GM23248 (cell line): ENCODE results near the gene SULT1C4. TPM values are rescaled to one million over a fixed set of nuclear protein-coding genes. Genes with fewer than 3 reads are reported as not detected.

ENCODE experiments used
- DNase-seq: peaks from one replicate; pipeline ENCODE4 v3.0.0-alpha.2; 2015
- H2AFZ ChIP-seq: fragments of 200-600 bp; sonication (generic); 2 replicates; pipeline ENCODE4 v1.6.1; 2016; ENCODE audit warnings: antibody characterized with exemption
- H3F3A ChIP-seq: fragments of 200-600 bp; sonication (generic); 2 replicates; pipeline ENCODE4 v1.6.1; 2016; ENCODE audit warnings: mild to moderate bottlenecking, antibody characterized with exemption, mixed run types; ENCODE audit not compliant: insufficient read depth
- H3K27ac ChIP-seq: fragments of 200-600 bp; sonication (generic); 2 replicates; pipeline ENCODE4 v1.5.1; 2016; ENCODE audit warnings: mild to moderate bottlenecking
- H3K27me3 ChIP-seq: fragments of 200-600 bp; sonication (generic); replicated peaks from 2 replicates; pipeline ENCODE4 v1.6.1; 2016; ENCODE audit warnings: mild to moderate bottlenecking; ENCODE audit not compliant: insufficient read depth
- H3K36me3 ChIP-seq: fragments of 200-600 bp; sonication (generic); 2 replicates; pipeline ENCODE4 v1.6.1; 2016; ENCODE audit warnings: low read depth, mild to moderate bottlenecking
- H3K4me1 ChIP-seq: fragments of 200-600 bp; sonication (generic); 2 replicates; pipeline ENCODE4 v1.6.1; 2016; ENCODE audit warnings: mild to moderate bottlenecking; ENCODE audit not compliant: insufficient read depth
- H3K4me2 ChIP-seq: fragments of 200-600 bp; sonication (generic); one replicate; pipeline ENCODE4 v1.6.1; 2016; ENCODE audit warnings: mild to moderate bottlenecking; ENCODE audit not compliant: unreplicated experiment
- H3K4me3 ChIP-seq: fragments of 200-600 bp; sonication (generic); 2 replicates; pipeline ENCODE4 v1.5.1; 2016; ENCODE audit warnings: mild to moderate bottlenecking
- H3K79me2 ChIP-seq: fragments of 200-600 bp; sonication (generic); 2 replicates; pipeline ENCODE4 v1.6.1; 2016; ENCODE audit warnings: mild to moderate bottlenecking; ENCODE audit not compliant: insufficient read depth
- H3K9ac ChIP-seq: fragments of 200-600 bp; sonication (generic); 2 replicates; pipeline ENCODE4 v1.6.1; 2016; ENCODE audit warnings: mild to moderate bottlenecking
- H3K9me2 ChIP-seq: fragments of 200-600 bp; sonication (generic); 2 replicates; pipeline ENCODE4 v1.6.1; 2016; ENCODE audit warnings: mixed run types, mild to moderate bottlenecking, moderate library complexity; ENCODE audit not compliant: insufficient read depth
- H3K9me3 ChIP-seq: fragments of 200-600 bp; sonication (generic); one replicate; pipeline ENCODE4 v1.6.1; 2017; ENCODE audit warnings: low read depth
- H4K20me1 ChIP-seq: fragments of 200-600 bp; sonication (generic); 2 replicates; pipeline ENCODE4 v1.6.0; 2016; ENCODE audit not compliant: insufficient read depth
- EZH2 ChIP-seq: fragments of 200-600 bp; sonication (generic); IDR thresholded peaks from 2 replicates; pipeline ENCODE4 v1.6.1; 2018; ENCODE audit warnings: antibody characterized with exemption, mild to moderate bottlenecking; ENCODE audit not compliant: insufficient read depth, poor library complexity, severe bottlenecking
- EZH2phosphoT487 ChIP-seq: fragments of 200-600 bp; sonication (generic); IDR thresholded peaks from 2 replicates; pipeline ENCODE4 v1.6.1; 2018; ENCODE audit warnings: antibody characterized with exemption, moderate library complexity, mild to moderate bottlenecking, low read depth; ENCODE audit not compliant: insufficient read depth
- WGBS, 2 experiments: methylation state at CpG; one replicate each; pipeline ENCODE4 v1.1.6; 2015 to 2017; ENCODE audit warnings: low lambda C conversion rate in 2 of 2, low coverage in 1 of 2; ENCODE audit errors: missing lambda C conversion rate in 2 of 2; 5-methylcytosine and 5-hydroxymethylcytosine counted together
- in situ Hi-C: fragments of 300-500 bp; cut with MboI; formaldehyde crosslinking; loops from 2 replicates; pipeline ENCODE4 v1.15.0; 2020
- polyA plus RNA-seq: library from polyadenylated mRNA; unstranded; fragments of >200 nt; fragmentation: Nextera tagmentation; extraction: Ambion mirVana; gene quantifications from 2 replicates; pipeline ENCODE4 v1.2.1, GENCODE V29; 2016
- total RNA-seq: library from RNA; depleted of rRNA; stranded (reverse); fragments of >200 nt; shearing (Covaris generic); gene quantifications from 2 replicates; pipeline ENCODE4 v1.2.3, GENCODE V29; 2014

SULT1C4 gene
- total and polyA plus RNA-seq, 2 experiments from 2014 or later, result not detected

GRCh38 chr2:108414256-108414876 lies 36.6 kb downstream of the SULT1C4 start:
- Histone ChIP-seq H3K79me2 (no peaks in the 10 kb centered on the region), H3K36me3 (no peaks in the 10 kb centered on the region), H3K4me2 (no peak overlapping the region), H3F3A (peaks cover 20% of the 10 kb centered on the region), H3K9ac (no peak overlapping the region), H3K27ac (no peak overlapping the region), H3K27me3 (no peaks in the 10 kb centered on the region), H3K9me3 (no peaks in the 10 kb centered on the region), H3K9me2 (no peaks in the 10 kb centered on the region), H2AFZ (no peak overlapping the region), H3K4me3 (no peak overlapping the region), H4K20me1 (no peaks in the 10 kb centered on the region), H3K4me1 (peaks cover 28% of the 10 kb centered on the region)
- 69 to 75% methylated on average over 3 of the region's 3 CpGs for WGBS, 2 experiments
- in situ Hi-C loops, result no loop called here
- DNase-seq, result peak; percentile 42
- no peak for TF ChIP-seq EZH2
- TF ChIP-seq EZH2phosphoT487, result no peak

GRCh38 chr2:108414945-108415344 lies 37.2 kb downstream of the SULT1C4 start:
- no peak overlapping the region for H3K4me3 ChIP-seq
- H3K36me3 ChIP-seq, result no peaks in the 10 kb centered on the region
- H3K4me1 ChIP-seq, result peaks cover 22% of the 10 kb centered on the region
- H3K27me3 ChIP-seq, result no peaks in the 10 kb centered on the region
- no peak for TF ChIP-seq EZH2
- TF ChIP-seq EZH2phosphoT487, result no peak
- in situ Hi-C loops, result no loop called here
- H3K9me3 ChIP-seq, result no peaks in the 10 kb centered on the region
- peaks cover 20% of the 10 kb centered on the region for H3F3A ChIP-seq
- no peaks in the 10 kb centered on the region for H4K20me1 ChIP-seq
- no peaks in the 10 kb centered on the region for H3K9me2 ChIP-seq
- no peaks in the 10 kb centered on the region for H3K79me2 ChIP-seq
- no peak overlapping the region for H3K27ac ChIP-seq
- H2AFZ ChIP-seq, result no peak overlapping the region
- 92 to 93% methylated on average over 2 of the region's 2 CpGs for WGBS, 2 experiments
- DNase-seq, result no peak
- H3K9ac ChIP-seq, result no peak overlapping the region
- H3K4me2 ChIP-seq, result no peak overlapping the region

- no peak for DNase-seq
- WGBS, 2 experiments, result 77 to 78% methylated on average over 2 of the region's 2 CpGs
- in situ Hi-C loops, result no loop called here
Measured at GRCh38 chr2:108417254-108417653, 39.5 kb downstream of the SULT1C4 start.

GRCh38 chr2:108418416-108418815 lies 40.7 kb downstream of the SULT1C4 start:
- in situ Hi-C loops, result no loop called here
- TF ChIP-seq EZH2 (no peak), EZH2phosphoT487 (no peak)
- Histone ChIP-seq H3K79me2 (no peaks in the 10 kb centered on the region), H4K20me1 (no peaks in the 10 kb centered on the region), H3K27me3 (no peaks in the 10 kb centered on the region), H3K27ac (no peak overlapping the region), H3K9me3 (no peaks in the 10 kb centered on the region), H3K4me2 (no peak overlapping the region), H3K4me3 (no peak overlapping the region), H3K9ac (no peak overlapping the region), H3K9me2 (no peaks in the 10 kb centered on the region), H3K36me3 (no peaks in the 10 kb centered on the region), H3K4me1 (peaks cover 16% of the 10 kb centered on the region), H3F3A (peaks cover 16% of the 10 kb centered on the region), H2AFZ (no peak overlapping the region)
- WGBS, 2 experiments, result 54% methylated on average over 4 of the region's 4 CpGs
- no peak for DNase-seq

More at GRCh38 chr2:108417254-108417653, 39.5 kb downstream of the SULT1C4 start:
- Histone ChIP-seq H3F3A (peaks cover 20% of the 10 kb centered on the region), H3K27me3 (no peaks in the 10 kb centered on the region), H3K9ac (no peak overlapping the region), H4K20me1 (no peaks in the 10 kb centered on the region), H3K4me1 (peaks cover 20% of the 10 kb centered on the region), H3K79me2 (no peaks in the 10 kb centered on the region), H3K27ac (no peak overlapping the region), H2AFZ (no peak overlapping the region), H3K36me3 (no peaks in the 10 kb centered on the region), H3K4me3 (no peak overlapping the region), H3K9me2 (no peaks in the 10 kb centered on the region), H3K9me3 (no peaks in the 10 kb centered on the region), H3K4me2 (no peak overlapping the region)
- no peak for TF ChIP-seq EZH2
- TF ChIP-seq EZH2phosphoT487, result no peak

- WGBS, 2 experiments, result 48 to 52% methylated on average over 1 of the region's 1 CpG
- Histone ChIP-seq H3K4me2 (no peak overlapping the region), H3K9me3 (no peaks in the 10 kb centered on the region), H3K4me3 (no peak overlapping the region), H3K79me2 (no peaks in the 10 kb centered on the region), H3F3A (no peaks in the 10 kb centered on the region), H3K36me3 (no peaks in the 10 kb centered on the region), H2AFZ (no peak overlapping the region), H3K4me1 (no peaks in the 10 kb centered on the region), H3K27me3 (no peaks in the 10 kb centered on the region; the same call in 1 of the 2 replicates), H3K9ac (no peak overlapping the region), H3K27ac (no peak overlapping the region), H4K20me1 (no peaks in the 10 kb centered on the region), H3K9me2 (no peaks in the 10 kb centered on the region)
- in situ Hi-C loops, result no loop called here
- DNase-seq, result no peak
- no peak for TF ChIP-seq EZH2
- TF ChIP-seq EZH2phosphoT487, result no peak
Measured at GRCh38 chr2:108423067-108423466, 45.3 kb downstream of the SULT1C4 start.
